IPS-20b (cell line): Measurements from ENCODE around the gene MEIG1.
"Not testable (repeated sequence)": the region's sequence is repeated elsewhere in the genome, so short reads cannot be mapped to it uniquely, and the experiment has no call there.

ENCODE experiments used
- H3K27ac ChIP-seq: one replicate; pipeline ENCODE4 v1.5.1; 2013; ENCODE audit warnings: low read length
- H3K27me3 ChIP-seq: 2 replicates; pipeline ENCODE4 v1.6.1; 2013; ENCODE audit warnings: mild to moderate bottlenecking, low read length, inconsistent platforms; ENCODE audit not compliant: insufficient read depth
- H3K36me3 ChIP-seq: 2 replicates; pipeline ENCODE4 v1.6.1; 2013; ENCODE audit warnings: low read depth, mild to moderate bottlenecking, inconsistent platforms, low read length, moderate library complexity; ENCODE audit not compliant: insufficient read depth
- H3K4me1 ChIP-seq: 2 replicates; pipeline ENCODE4 v1.6.1; 2013; ENCODE audit warnings: mild to moderate bottlenecking, control low read depth, inconsistent platforms, low read length, moderate library complexity; ENCODE audit not compliant: insufficient read depth
- H3K4me3 ChIP-seq: 2 replicates; pipeline ENCODE4 v1.5.1; 2013; ENCODE audit warnings: mild to moderate bottlenecking, low read length, inconsistent platforms
- H3K9ac ChIP-seq: 2 replicates; pipeline ENCODE4 v1.6.1; 2013; ENCODE audit warnings: low read depth, mild to moderate bottlenecking, inconsistent platforms, low read length, moderate library complexity
- H3K9me3 ChIP-seq: 2 replicates; pipeline ENCODE4 v1.6.1; 2013; ENCODE audit warnings: mild to moderate bottlenecking, low read depth, low read length, inconsistent platforms; ENCODE audit not compliant: insufficient read depth

The MEIG1 gene

DNA sequence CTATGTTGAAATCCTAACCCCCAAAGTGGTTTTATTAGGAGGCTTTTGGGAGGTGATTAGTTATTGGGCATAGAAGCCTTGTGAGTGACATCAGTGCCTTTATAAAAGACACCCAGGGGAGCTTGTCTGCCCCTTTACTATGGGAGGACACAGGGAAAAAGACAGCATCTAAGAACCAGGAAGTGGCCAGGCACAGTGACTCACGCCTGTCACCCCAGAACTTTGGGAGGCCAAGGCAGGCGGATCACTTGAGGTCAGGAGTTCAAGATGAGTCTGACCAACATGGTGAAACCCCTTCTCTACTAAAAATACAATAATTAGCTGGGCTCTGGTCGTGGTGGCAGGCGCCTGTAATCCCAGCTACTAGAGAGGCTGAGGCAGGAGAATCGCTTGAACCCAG, 20.2 kb upstream of the MEIG1 start:
- not testable (repeated sequence) for H3K9me3 ChIP-seq, H3K4me1 ChIP-seq, H3K27ac ChIP-seq, H3K4me3 ChIP-seq, H3K27me3 ChIP-seq, H3K9ac ChIP-seq
- H3K36me3 ChIP-seq = peaks cover 36% of the 10 kb centered on the region

DNA sequence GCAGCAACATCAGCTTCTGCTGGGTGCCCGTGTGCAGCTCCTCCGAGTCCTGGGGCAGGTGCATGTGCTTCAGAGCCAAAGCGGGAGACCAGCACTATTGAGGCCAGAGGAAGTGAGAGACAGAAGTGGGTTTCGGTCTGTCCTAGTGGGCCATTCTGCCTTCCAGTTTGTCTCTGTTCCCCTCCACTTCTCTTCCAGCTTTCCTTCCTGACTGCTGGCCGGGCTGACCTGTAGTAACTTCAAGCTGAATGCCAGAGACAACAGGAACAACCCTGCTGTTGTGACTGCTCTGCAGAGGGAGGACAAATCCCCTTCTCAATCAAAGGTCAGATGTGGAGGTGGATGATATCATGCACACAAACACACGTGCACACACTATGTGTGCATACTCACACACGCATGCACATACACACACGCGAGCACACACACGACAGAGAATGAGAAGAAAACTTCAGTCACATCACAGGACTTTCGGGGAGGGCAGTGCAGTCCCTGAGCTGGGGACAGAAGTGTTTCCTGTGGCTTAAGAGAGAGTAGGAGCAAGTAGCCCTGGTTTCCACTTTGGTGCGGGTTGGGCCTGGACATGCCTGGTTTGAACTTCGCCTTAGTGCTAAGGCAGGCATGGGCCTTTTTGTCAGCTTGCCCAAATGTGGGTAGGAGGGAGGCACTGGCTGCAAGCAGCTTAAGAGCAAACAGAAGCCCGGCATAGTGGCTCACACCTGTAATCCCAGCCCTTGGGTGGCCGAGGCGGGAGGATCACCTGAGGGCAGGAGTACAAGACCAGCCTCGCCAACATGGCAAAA, 16.8 kb upstream of the MEIG1 start:
- not testable (repeated sequence) for H3K27me3 ChIP-seq, H3K9ac ChIP-seq, H3K9me3 ChIP-seq, H3K27ac ChIP-seq, H3K4me1 ChIP-seq, H3K4me3 ChIP-seq
- peaks cover 42% of the 10 kb centered on the region for H3K36me3 ChIP-seq

DNA sequence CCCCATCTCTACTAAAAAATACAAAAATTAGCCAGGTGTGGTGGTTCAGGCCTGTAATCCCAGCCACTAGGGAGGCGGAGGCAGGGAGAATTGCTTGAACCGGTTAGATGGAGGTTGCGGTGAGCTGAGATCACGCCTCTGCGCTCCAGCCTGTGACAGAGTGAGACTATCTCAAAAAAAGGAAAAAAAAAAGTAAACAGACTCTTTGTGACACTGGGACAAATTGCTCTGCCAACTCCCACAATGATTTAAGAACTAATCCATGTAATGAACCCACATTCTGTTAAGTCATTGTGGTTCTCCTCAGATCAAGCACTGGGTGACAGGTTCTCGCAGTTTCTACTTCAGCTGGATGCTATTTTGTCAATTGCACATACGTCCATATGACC, 16.2 kb upstream of the MEIG1 start:
- H3K4me3 ChIP-seq, H3K9ac ChIP-seq, H3K27ac ChIP-seq, H3K27me3 ChIP-seq, H3K9me3 ChIP-seq, H3K4me1 ChIP-seq: not testable (repeated sequence)
- peaks cover 46% of the 10 kb centered on the region for H3K36me3 ChIP-seq

DNA sequence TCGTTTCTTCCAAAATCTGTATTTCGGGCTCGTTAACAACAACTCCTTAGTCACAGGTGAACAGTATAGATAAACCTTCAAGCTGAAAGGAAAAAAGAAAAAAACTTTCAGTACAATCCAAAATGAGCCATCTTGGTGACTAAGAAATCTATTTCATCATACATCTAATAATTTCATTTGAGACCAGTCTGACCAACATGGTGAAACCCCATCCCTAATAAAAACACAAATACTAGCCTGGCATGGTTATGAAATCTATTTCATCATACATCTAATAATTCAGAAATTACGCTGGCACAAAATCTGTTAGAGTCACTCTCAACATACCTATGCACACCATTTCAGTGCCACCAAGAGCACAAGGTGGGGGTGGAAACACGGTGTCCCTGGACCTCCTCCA, 14.1 kb upstream of the MEIG1 start:
- Histone ChIP-seq H3K27ac (no peak overlapping the region), H3K4me3 (no peak overlapping the region), H3K4me1 (no peaks in the 10 kb centered on the region), H3K9me3 (no peaks in the 10 kb centered on the region), H3K36me3 (peaks cover 51% of the 10 kb centered on the region), H3K27me3 (no peaks in the 10 kb centered on the region), H3K9ac (no peak overlapping the region)

DNA sequence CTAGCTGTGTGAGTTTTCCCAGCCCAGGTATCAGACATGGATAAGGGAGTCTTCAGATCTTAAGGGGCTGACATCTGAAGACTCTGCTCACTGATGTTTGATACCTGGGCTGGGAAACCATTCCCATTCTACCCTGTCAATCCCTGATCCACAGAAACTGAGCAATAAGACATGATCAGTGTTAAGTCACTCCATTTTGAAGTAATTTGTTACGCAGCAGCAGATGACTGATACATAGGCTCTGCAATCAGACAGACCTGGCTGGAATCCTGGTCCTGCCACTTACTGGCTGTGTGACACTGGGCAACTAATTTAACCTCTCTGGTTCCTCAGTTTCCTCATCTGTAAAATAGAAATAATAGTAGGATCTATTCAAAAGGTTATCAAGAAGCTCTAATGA, 11.9 kb upstream of the MEIG1 start:
- H3K9ac ChIP-seq = no peak overlapping the region
- H3K4me3 ChIP-seq = no peak overlapping the region
- no peaks in the 10 kb centered on the region for H3K27me3 ChIP-seq
- H3K4me1 ChIP-seq = peaks cover 7% of the 10 kb centered on the region; the same call in 1 of the 2 replicates
- H3K27ac ChIP-seq = no peak overlapping the region
- peaks cover 47% of the 10 kb centered on the region for H3K36me3 ChIP-seq
- no peaks in the 10 kb centered on the region for H3K9me3 ChIP-seq

DNA sequence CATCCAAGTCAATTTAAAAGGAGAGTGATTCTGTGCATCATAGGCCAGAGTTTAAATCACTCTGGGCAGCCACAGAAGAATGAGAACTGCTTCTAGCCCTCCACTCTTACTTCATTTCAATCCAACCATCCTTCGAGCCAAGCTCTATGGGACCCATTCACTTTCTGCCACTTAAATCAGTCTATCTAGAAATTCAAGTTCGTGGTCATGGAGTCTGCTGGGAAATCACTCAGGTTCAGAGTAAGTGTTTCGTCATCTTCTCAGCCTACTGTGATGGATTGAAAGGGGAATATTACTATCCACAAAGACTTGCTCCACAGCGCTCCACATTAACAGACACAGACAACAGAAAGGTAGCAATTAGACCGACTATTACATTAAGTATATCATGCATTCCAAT, 9.9 kb upstream of the MEIG1 start:
- Histone ChIP-seq H3K9ac (no peak overlapping the region), H3K9me3 (no peaks in the 10 kb centered on the region), H3K27me3 (no peaks in the 10 kb centered on the region), H3K4me1 (peaks cover 7% of the 10 kb centered on the region; the same call in 1 of the 2 replicates), H3K27ac (no peak overlapping the region), H3K36me3 (peaks cover 35% of the 10 kb centered on the region), H3K4me3 (no peak overlapping the region)

DNA sequence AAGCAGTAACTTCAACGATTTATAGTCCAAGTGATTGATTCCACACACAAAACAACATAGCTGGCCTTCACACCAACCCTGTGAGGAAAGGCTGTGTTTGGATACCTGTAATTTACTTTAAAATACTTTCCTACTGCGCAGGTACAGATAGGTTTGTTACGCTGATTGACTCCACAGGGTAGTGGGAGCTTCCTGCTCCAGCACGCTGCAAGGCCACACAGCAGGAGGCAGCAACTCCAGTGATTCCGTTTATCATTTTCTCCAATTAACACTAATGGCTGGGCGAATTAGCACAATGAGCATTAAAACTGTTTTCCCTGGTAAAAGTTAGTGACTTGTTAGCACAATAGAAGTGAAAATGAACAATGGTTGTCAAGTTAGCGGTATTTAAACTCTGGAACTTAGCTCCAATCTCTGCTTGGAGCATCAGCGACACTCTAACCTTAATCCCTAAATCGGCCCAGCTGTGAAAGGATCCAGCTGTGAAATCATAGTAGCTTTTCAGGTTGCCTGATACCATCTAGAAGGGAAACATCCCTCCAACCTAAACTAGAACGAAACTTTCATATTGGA, 6.3 kb upstream of the MEIG1 start:
- H3K27me3 ChIP-seq = no peaks in the 10 kb centered on the region
- H3K4me1 ChIP-seq = peaks cover 7% of the 10 kb centered on the region; the same call in 1 of the 2 replicates
- H3K27ac ChIP-seq = no peak overlapping the region

DNA sequence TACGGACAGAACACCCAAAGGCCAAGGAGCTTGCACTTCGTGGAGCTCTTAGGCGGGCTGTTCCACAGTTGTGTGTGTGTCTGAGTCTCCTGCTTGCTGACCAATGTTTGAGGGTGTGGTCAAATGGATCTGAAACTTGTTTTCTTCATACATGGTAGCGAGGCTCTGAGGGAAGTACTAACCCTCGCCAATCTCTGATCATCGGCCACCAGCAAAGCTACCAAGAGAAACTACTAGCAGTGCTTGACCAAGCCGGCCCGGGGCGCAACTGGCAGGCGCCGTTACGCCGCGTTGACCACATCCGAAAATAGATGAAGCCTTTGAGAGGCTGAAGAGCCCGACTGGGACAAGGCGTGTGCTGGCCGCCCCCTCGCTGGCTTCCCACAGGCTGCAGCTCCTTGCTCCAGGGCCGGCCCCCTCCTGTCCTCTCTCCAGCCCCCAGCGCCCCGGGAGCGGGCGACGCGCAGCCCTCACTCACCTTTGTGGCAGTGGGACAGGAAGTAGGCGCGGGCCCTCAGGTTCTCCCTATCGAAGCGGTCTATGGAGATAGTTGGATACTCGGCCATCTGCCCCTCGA, 5.7 kb upstream of the MEIG1 start:
- peaks cover 9% of the 10 kb centered on the region; the same call in 1 of the 2 replicates for H3K36me3 ChIP-seq
- peak overlapping the region; percentile 89 for H3K4me3 ChIP-seq
- H3K27me3 ChIP-seq = no peaks in the 10 kb centered on the region
- H3K9me3 ChIP-seq = no peaks in the 10 kb centered on the region
- H3K4me1 ChIP-seq = peaks cover 7% of the 10 kb centered on the region; the same call in 1 of the 2 replicates
- no peak overlapping the region for H3K27ac ChIP-seq
- H3K9ac ChIP-seq = peak overlapping the region; percentile 86

More for the DNA sequence above, 6.3 kb upstream of the MEIG1 start:
- peak overlapping the region; percentile 86 for H3K9ac ChIP-seq
- peaks cover 15% of the 10 kb centered on the region for H3K36me3 ChIP-seq
- H3K4me3 ChIP-seq = peak overlapping the region; percentile 89
- H3K9me3 ChIP-seq = no peaks in the 10 kb centered on the region

DNA sequence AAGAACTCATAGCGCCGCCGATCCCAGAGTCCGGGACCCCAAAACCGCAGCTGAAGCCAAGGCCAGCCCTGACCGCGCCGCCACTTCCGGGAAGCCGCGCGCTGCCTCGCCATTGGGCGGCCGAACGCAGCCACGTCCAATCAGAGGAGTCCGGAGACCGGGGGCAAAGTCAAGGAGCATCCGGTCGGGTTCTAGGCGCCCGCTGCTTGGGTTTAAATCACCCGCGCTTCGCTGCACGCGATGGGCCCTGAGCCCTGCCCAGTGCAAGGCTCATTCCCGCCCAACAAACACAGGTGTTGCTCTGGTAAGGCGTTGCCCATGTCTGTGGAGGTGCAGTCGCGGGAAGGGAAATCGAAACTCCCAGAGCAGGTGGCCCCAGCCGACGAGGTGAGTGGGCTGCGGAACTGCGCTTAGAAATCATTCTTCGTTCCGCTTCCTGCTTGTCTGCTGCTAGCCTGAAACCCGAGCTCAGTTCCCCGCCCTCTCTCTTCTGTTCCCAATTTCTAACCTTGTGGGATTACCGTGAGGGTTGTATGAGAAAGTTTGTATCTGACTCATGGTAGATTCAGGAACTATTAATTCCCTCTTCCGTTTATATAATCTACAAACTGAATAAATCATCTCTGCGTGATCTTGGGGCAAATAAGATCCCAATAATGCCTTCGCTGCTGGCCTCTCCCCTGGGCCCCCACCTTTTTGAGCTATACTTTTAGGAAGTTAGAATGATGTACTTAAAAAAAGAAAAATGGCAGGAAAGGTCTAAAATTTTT, 5.0 kb upstream of the MEIG1 start, which contains the start of gene DCLRE1C:
TSS of gene DCLRE1C (minus strand) at position 96 of the 770 bp plus-strand sequence. CDS start at position 10, 86 bp downstream.
- Histone ChIP-seq H3K9ac (peak within 1 kb of the TSS; percentile 86), H3K4me1 (peaks cover 7% of the 10 kb centered on the region; the same call in 1 of the 2 replicates), H3K27ac (no peak within 1 kb of the TSS), H3K27me3 (no peaks in the 10 kb centered on the region), H3K4me3 (peak within 1 kb of the TSS; percentile 89), H3K36me3 (0 out of 2 replicates have a peak, but pooled peaks cover 5% of the 10 kb centered on the region), H3K9me3 (no peaks in the 10 kb centered on the region)

DNA sequence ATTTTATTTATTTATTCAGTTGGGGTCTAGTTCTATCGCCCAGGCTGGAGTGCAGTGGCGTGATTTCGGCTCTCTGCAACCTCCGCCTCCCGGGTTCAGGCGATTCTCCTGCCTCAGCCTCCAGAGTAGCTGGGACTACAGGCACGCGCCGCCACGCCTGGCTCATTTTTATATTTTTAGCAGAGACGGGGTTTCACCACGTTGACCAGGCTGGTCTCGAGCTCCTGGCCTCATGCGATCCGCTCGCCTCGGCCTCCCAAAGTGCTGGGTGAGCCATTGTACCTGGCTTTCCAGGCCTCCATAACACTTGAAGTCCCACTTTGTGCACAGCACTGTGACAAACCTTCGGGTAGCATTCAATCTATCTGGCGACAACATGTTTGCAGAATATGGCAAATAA, 4.3 kb upstream of the MEIG1 start:
- peak overlapping the region; percentile 89 for H3K4me3 ChIP-seq

DNA sequence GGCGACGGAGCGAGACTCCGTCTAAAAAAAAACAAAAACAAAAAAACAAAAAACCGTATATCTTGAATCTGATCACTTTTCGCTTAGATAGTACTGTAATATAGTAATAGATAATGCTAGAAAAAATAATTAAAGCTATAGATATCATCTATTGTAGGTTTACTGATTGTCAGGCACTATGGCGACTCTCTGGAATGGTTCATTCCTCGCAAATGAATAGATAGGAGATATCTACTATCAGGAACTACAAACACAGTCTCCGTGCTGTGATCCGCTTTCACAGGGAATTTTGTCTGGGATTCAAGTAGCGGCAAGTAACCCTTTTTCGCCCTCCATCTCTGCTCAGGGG, 342 bp upstream of the MEIG1 start:
- Histone ChIP-seq H3K27ac (no peak overlapping the region), H3K4me1 (no peaks in the 10 kb centered on the region), H3K27me3 (no peaks in the 10 kb centered on the region; the same call in 1 of the 2 replicates), H3K36me3 (no peaks in the 10 kb centered on the region), H3K4me3 (peak overlapping the region; percentile 94), H3K9ac (peak overlapping the region; percentile 91; the same call in 1 of the 2 replicates), H3K9me3 (no peaks in the 10 kb centered on the region)

More for the DNA sequence above, 4.3 kb upstream of the MEIG1 start:
- Histone ChIP-seq H3K27me3 (no peaks in the 10 kb centered on the region), H3K9me3 (no peaks in the 10 kb centered on the region), H3K27ac (no peak overlapping the region), H3K36me3 (no peaks in the 10 kb centered on the region), H3K4me1 (peaks cover 7% of the 10 kb centered on the region; the same call in 1 of the 2 replicates), H3K9ac (peak overlapping the region; percentile 86; the same call in 1 of the 2 replicates)
